H9 (cell line): ENCODE data around the gene TMPRSS6. TPM values are rescaled to one million over a fixed set of nuclear protein-coding genes. Genes with fewer than 3 reads are reported as not detected.

Source experiments
- DNase-seq: peaks from one replicate; pipeline ENCODE4 v3.0.0-alpha.2; 2017
- H2AFZ ChIP-seq: one replicate; pipeline ENCODE4 v1.6.1; 2013; ENCODE audit warnings: mild to moderate bottlenecking, low read length, control low read depth, moderate library complexity
- H2AK5ac ChIP-seq: 2 replicates; pipeline ENCODE4 v1.6.1; 2013; ENCODE audit warnings: low read length, control low read depth, mixed read lengths; ENCODE audit not compliant: insufficient read length
- H2BK120ac ChIP-seq: one replicate; pipeline ENCODE4 v1.6.1; 2013; ENCODE audit warnings: low read depth, mild to moderate bottlenecking, low read length, control low read depth, inconsistent platforms; ENCODE audit not compliant: poor library complexity, severe bottlenecking
- H2BK12ac ChIP-seq: 2 replicates; pipeline ENCODE4 v1.6.1; 2013; ENCODE audit warnings: low read length, control low read depth, mixed read lengths, low read depth; ENCODE audit not compliant: insufficient read length
- H2BK15ac ChIP-seq: 2 replicates; pipeline ENCODE4 v1.6.1; 2013; ENCODE audit warnings: low read depth, low read length, control low read depth
- H2BK20ac ChIP-seq: one replicate; pipeline ENCODE4 v1.6.1; 2013; ENCODE audit warnings: low read depth, mild to moderate bottlenecking, low read length, control low read depth, inconsistent platforms; ENCODE audit not compliant: poor library complexity, severe bottlenecking
- H2BK5ac ChIP-seq: 2 replicates; pipeline ENCODE4 v1.6.1; 2013; ENCODE audit warnings: low read length, control low read depth, mixed read lengths; ENCODE audit not compliant: insufficient read length
- H3K14ac ChIP-seq: 2 replicates; pipeline ENCODE4 v1.6.1; 2013; ENCODE audit warnings: low read length, control low read depth; ENCODE audit not compliant: insufficient read depth
- H3K18ac ChIP-seq: 2 replicates; pipeline ENCODE4 v1.6.1; 2013; ENCODE audit warnings: low read depth, mild to moderate bottlenecking, mixed read lengths, low read length, control low read depth; ENCODE audit not compliant: insufficient read length
- H3K23ac ChIP-seq: 2 replicates; pipeline ENCODE4 v1.6.1; 2013; ENCODE audit warnings: low read length, control low read depth, mixed read lengths, low read depth; ENCODE audit not compliant: insufficient read length
- H3K23me2 ChIP-seq: 2 replicates; pipeline ENCODE4 v1.6.1; 2013; ENCODE audit warnings: low read depth, mild to moderate bottlenecking, mixed read lengths, low read length, control low read depth; ENCODE audit not compliant: insufficient read length, poor library complexity, severe bottlenecking
- H3K27ac ChIP-seq: 2 replicates; pipeline ENCODE4 v1.5.1; 2013; ENCODE audit warnings: low read length, control low read depth, mixed read lengths, low read depth; ENCODE audit not compliant: insufficient read length
- H3K27me3 ChIP-seq: 2 replicates; pipeline ENCODE4 v1.6.1; 2013; ENCODE audit warnings: low read length, control low read depth, inconsistent platforms; ENCODE audit not compliant: insufficient read depth
- H3K4ac ChIP-seq: 2 replicates; pipeline ENCODE4 v1.6.1; 2013; ENCODE audit warnings: low read depth, mild to moderate bottlenecking, control low read depth, inconsistent platforms, low read length, moderate library complexity
- H3K4me1 ChIP-seq: 2 replicates; pipeline ENCODE4 v1.6.1; 2013; ENCODE audit warnings: low read length, control low read depth, inconsistent platforms; ENCODE audit not compliant: insufficient read depth
- H3K4me2 ChIP-seq: 2 replicates; pipeline ENCODE4 v1.6.1; 2013; ENCODE audit warnings: low read length, control low read depth, mixed read lengths; ENCODE audit not compliant: insufficient read length, insufficient read depth
- H3K56ac ChIP-seq: 2 replicates; pipeline ENCODE4 v1.6.1; 2013; ENCODE audit warnings: low read depth, mild to moderate bottlenecking, mixed read lengths, low read length, control low read depth; ENCODE audit not compliant: insufficient read length
- H3K79me1 ChIP-seq: 2 replicates; pipeline ENCODE4 v1.6.1; 2013; ENCODE audit warnings: low read depth, mild to moderate bottlenecking, moderate library complexity, low read length, control low read depth, inconsistent platforms; ENCODE audit not compliant: insufficient read depth, poor library complexity, severe bottlenecking
- H3K79me2 ChIP-seq: 2 replicates; pipeline ENCODE4 v1.6.1; 2013; ENCODE audit warnings: low read length, control low read depth, inconsistent platforms; ENCODE audit not compliant: insufficient read depth
- H3K9ac ChIP-seq: 2 replicates; pipeline ENCODE4 v1.6.1; 2013; ENCODE audit warnings: low read length, control low read depth, mixed read lengths; ENCODE audit not compliant: insufficient read length; ENCODE audit errors: extremely low read depth
- H3K9me3 ChIP-seq: one replicate; pipeline ENCODE4 v1.6.1; 2013; ENCODE audit warnings: low read depth, low read length, inconsistent platforms; ENCODE audit not compliant: control insufficient read depth
- H3T11ph ChIP-seq: one replicate; pipeline ENCODE4 v1.6.1; 2013; ENCODE audit warnings: mild to moderate bottlenecking, low read length, control low read depth, inconsistent platforms
- H4K20me1 ChIP-seq: one replicate; pipeline ENCODE4 v1.6.1; 2013; ENCODE audit not compliant: control insufficient read depth, insufficient read length, insufficient read depth
- H4K5ac ChIP-seq: 2 replicates; pipeline ENCODE4 v1.6.1; 2013; ENCODE audit warnings: low read depth, mild to moderate bottlenecking, mixed read lengths, low read length, control low read depth; ENCODE audit not compliant: insufficient read length
- H4K8ac ChIP-seq: replicated peaks from 2 replicates; pipeline ENCODE4 v1.6.1; 2013; ENCODE audit warnings: low read length, control low read depth, mixed read lengths, low read depth; ENCODE audit not compliant: insufficient read length
- H4K91ac ChIP-seq: 2 replicates; pipeline ENCODE4 v1.6.1; 2013; ENCODE audit warnings: low read depth, mild to moderate bottlenecking, moderate library complexity, mixed read lengths, low read length, control low read depth; ENCODE audit not compliant: insufficient read length
- H3K27ac Mint-ChIP-seq, 3 experiments: 2 replicates in 2 of 3; 3 replicates in 1 of 3; pipeline ENCODE4 v1.8.0; 2020 to 2021; ENCODE audit warnings: mixed read lengths in 3 of 3, mild to moderate bottlenecking in 1 of 3, moderate library complexity in 1 of 3
- H3K27me3 Mint-ChIP-seq: 2 replicates; pipeline ENCODE4 v1.8.0; 2021; ENCODE audit warnings: low read depth, mild to moderate bottlenecking, moderate library complexity, mixed read lengths
- H3K36me3 Mint-ChIP-seq, 3 experiments: 2 replicates in 2 of 3; 3 replicates in 1 of 3; pipeline ENCODE4 v1.8.0; 2020 to 2021; ENCODE audit warnings: low read depth in 3 of 3, mixed read lengths in 3 of 3; ENCODE audit not compliant: insufficient read depth in 1 of 3
- H3K4me1 Mint-ChIP-seq, 2 experiments: 2 replicates each; pipeline ENCODE4 v1.8.0; 2020; ENCODE audit warnings: mixed read lengths in 2 of 2
- H3K4me3 Mint-ChIP-seq, 2 experiments: 2 replicates in 1 of 2; 3 replicates in 1 of 2; pipeline ENCODE4 v1.8.0; 2020 to 2021; ENCODE audit warnings: mild to moderate bottlenecking in 2 of 2, mixed read lengths in 2 of 2, moderate library complexity in 1 of 2
- H3K9me3 Mint-ChIP-seq, 2 experiments: 2 replicates in 1 of 2; 3 replicates in 1 of 2; pipeline ENCODE4 v1.8.0; 2020; ENCODE audit warnings: mild to moderate bottlenecking in 2 of 2, mixed read lengths in 2 of 2, moderate library complexity in 1 of 2
- WGBS: extraction: QIAGEN DNeasy Blood & Tissue Kit; methylation state at CpG from one replicate; pipeline ENCODE4 v1.1.7; 2013; ENCODE audit warnings: missing lambda C conversion rate, low lambda C conversion rate, mixed read lengths; ENCODE audit not compliant: insufficient read length; ENCODE audit errors: extremely low coverage; 5-methylcytosine and 5-hydroxymethylcytosine counted together
- total RNA-seq: library from RNA; stranded (reverse); gene quantifications from 2 replicates; pipeline ENCODE4 v1.2.1, GENCODE V29; 2021
- TF ChIP-seq, protein P1 (sequence below): fragments of 200-600 bp; sonication (generic); conservative IDR thresholded peaks from 3 replicates; pipeline ENCODE4 v1.8.0; 2021; ENCODE audit warnings: antibody characterized with exemption, mild to moderate bottlenecking

The TMPRSS6 gene
- total RNA-seq, 1 experiment from 2014 or later: not detected

DNA sequence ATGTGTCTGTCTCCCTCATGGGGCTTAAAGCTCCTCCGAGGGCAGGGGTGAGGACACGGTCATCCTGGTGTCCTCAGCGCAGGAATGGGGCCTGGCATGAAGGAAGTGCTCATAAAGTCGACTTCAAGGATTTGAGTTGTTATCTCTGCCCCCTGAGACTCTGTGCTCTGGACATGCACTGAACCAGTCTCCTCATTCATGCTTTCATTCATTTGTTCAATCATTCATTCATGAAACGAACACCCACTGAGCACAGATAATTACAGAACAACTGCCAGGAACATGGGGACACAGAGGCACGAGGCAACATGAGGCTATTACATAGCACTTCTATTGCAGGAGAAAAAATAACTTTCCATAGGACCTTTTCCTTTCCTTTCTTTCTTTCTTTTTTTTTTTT lies 16.5 kb downstream of the TMPRSS6 start:
- Histone ChIP-seq H2AFZ (no peak overlapping the region), H4K8ac (no peak overlapping the region), H2BK5ac (no peak overlapping the region), H3K4me1 (no peaks in the 10 kb centered on the region), H2BK120ac (no peak overlapping the region), H3K79me2 (no peaks in the 10 kb centered on the region), H2BK20ac (no peak overlapping the region), H3K79me1 (no peaks in the 10 kb centered on the region), H3K9me3 (no peaks in the 10 kb centered on the region), H3K27me3 (peaks cover 8% of the 10 kb centered on the region; the same call in 1 of the 2 replicates), H4K5ac (no peak overlapping the region), H3K23me2 (no peaks in the 10 kb centered on the region), H3T11ph (no peak overlapping the region), H2BK15ac (no peak overlapping the region), H3K23ac (no peak overlapping the region), H3K18ac (no peak overlapping the region), H4K20me1 (no peaks in the 10 kb centered on the region), H3K4ac (no peak overlapping the region), H3K27ac (no peak overlapping the region), H3K9ac (no peak overlapping the region), H3K4me2 (no peak overlapping the region), H3K56ac (no peak overlapping the region), H2AK5ac (no peak overlapping the region), H3K14ac (no peak overlapping the region), H4K91ac (no peak overlapping the region), H2BK12ac (no peak overlapping the region)
- TF ChIP-seq, protein P1, sequence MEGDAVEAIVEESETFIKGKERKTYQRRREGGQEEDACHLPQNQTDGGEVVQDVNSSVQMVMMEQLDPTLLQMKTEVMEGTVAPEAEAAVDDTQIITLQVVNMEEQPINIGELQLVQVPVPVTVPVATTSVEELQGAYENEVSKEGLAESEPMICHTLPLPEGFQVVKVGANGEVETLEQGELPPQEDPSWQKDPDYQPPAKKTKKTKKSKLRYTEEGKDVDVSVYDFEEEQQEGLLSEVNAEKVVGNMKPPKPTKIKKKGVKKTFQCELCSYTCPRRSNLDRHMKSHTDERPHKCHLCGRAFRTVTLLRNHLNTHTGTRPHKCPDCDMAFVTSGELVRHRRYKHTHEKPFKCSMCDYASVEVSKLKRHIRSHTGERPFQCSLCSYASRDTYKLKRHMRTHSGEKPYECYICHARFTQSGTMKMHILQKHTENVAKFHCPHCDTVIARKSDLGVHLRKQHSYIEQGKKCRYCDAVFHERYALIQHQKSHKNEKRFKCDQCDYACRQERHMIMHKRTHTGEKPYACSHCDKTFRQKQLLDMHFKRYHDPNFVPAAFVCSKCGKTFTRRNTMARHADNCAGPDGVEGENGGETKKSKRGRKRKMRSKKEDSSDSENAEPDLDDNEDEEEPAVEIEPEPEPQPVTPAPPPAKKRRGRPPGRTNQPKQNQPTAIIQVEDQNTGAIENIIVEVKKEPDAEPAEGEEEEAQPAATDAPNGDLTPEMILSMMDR: no peak
- WGBS: no CpG with 5 or more reads among the region's 6 CpGs
- H3K4me1 Mint-ChIP-seq: peaks cover 13 to 20% of the 10 kb centered on the region in 2 experiments
- H3K36me3 Mint-ChIP-seq: no peaks in the 10 kb centered on the region
- H3K27ac Mint-ChIP-seq: 0 out of 7 replicates have a peak overlapping the region, but pooled peaks of 1 of the 3 experiments have one; percentile 45
- DNase-seq: no peak
- H3K9me3 Mint-ChIP-seq: no peaks in the 10 kb centered on the region
- peak overlapping the region in 1 of 2 experiments; percentile 9; a peak in 1 of 5 replicates for H3K4me3 Mint-ChIP-seq
- H3K27me3 Mint-ChIP-seq: peaks cover 62% of the 10 kb centered on the region
